ENCODE measurements around the gene LENG8. TPM values are rescaled to one million over a fixed set of nuclear protein-coding genes. Genes with fewer than 3 reads are reported as not detected.

LENG8 gene
- total RNA-seq, 4 donors from 2014 or later = 154 to 481 (median 360) TPM

DNA sequence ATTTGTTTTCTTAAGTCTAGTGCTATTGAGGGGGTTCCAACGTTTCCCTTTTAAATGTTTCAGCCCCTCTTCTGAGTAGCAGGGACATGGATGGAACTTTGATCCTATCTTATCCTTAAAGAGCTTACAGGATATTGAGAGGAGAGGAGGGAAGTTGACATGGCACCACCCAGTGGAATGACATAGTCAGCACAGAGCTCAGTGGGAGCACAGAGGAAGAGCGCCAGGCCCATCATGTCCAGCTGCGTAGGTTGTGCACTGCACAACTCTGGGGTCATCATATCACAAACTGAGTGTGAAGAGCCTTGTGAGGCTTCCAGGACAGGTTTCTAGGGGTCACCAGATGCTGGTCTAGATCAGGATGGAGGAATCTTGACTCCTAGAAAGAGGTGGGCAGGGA, 28.7 kb downstream of the LENG8 start:
- peak overlapping the region in 1 of 4 donors; percentile 28 for H3K27ac ChIP-seq
- H3K4me3 ChIP-seq = no peak overlapping the region
- TF ChIP-seq POLR2A (IDR thresholded peaks at IDR 0.05) (no peak), CTCF (IDR thresholded peaks at IDR 0.05) (peak in 3 of 6 experiments; percentile 53 to 62 (median 56))
- H3K36me3 ChIP-seq = no peaks in the 10 kb centered on the region
- H3K27me3 ChIP-seq = no peaks in the 10 kb centered on the region
- H3K4me1 ChIP-seq = peaks cover 0 to 9% (median under 1%) of the 10 kb centered on the region in 4 donors
- H3K9me3 ChIP-seq = no peaks in the 10 kb centered on the region
- peak in 1 of 3 donors; percentile 63 for DNase-seq

GRCh38 chr19:54478677-54479266, 29.8 kb downstream of the LENG8 start:
- no peak overlapping the region for H3K27ac ChIP-seq
- peak in 1 of 3 donors; percentile 62 for DNase-seq
- TF ChIP-seq CTCF (IDR thresholded peaks at IDR 0.05) = peak in 5 of 6 experiments; percentile 12 to 51 (median 50)
- TF ChIP-seq POLR2A (IDR thresholded peaks at IDR 0.05) = no peak
- no peaks in the 10 kb centered on the region for H3K27me3 ChIP-seq
- peaks cover 0 to 3% (median 1%) of the 10 kb centered on the region in 4 donors for H3K4me1 ChIP-seq
- no peak overlapping the region for H3K4me3 ChIP-seq
- H3K36me3 ChIP-seq = no peaks in the 10 kb centered on the region
- no peaks in the 10 kb centered on the region for H3K9me3 ChIP-seq

DNA sequence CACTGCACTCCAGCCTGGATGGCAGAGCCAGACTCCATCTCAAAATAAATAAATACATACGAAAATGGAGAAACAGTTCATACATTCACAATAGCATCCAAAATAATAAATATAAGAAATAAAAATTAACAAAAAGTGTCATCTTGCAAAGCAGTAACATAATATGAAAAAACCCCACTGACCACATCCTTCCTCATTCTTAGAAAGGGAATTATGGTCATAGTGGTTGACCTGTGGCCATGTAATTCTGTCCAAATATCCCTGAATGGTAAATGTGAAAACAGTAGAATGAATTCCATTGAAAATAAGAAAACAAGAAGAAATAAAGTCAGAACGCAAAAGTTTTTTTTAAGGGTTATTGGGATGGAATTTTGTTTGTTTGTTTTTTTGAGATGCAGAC, 31.1 kb downstream of the LENG8 start:
- no peaks in the 10 kb centered on the region for H3K9me3 ChIP-seq
- no peak for DNase-seq
- TF ChIP-seq POLR2A (IDR thresholded peaks at IDR 0.05) = no peak
- TF ChIP-seq CTCF (IDR thresholded peaks at IDR 0.05) = no peak
- H3K4me1 ChIP-seq = peaks cover 0 to 3% (median 0%) of the 10 kb centered on the region in 4 donors
- no peaks in the 10 kb centered on the region for H3K36me3 ChIP-seq
- H3K4me3 ChIP-seq = no peak overlapping the region
- H3K27me3 ChIP-seq = no peaks in the 10 kb centered on the region
- no peak overlapping the region for H3K27ac ChIP-seq

DNA sequence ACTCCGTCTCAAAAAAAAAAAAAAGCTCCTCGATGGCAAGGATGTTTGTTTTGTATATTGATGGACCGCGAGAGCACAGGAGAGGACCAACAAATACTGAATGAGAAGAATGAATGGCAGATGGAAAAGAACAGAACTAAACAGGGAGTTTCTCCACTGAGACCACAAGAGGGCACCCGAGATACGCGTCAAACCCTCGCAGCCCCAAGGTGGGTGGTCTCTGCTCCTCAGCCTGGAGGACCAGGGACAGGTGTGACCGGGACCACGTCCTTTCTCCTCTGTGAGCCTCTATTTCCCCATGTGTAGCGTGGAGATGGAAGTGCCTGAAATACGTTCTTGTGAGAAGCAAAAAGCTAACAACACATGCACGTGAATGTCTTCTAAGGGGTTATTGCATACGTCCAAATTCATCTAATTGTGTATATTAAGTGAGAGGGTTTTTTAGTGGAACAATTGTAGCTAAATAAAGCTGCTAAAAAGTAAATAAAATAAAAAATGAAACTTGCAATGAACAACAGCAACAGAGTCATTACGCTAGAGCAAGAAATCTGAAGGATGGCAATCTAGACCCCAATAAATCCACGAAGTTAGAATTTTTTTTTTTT, 32.4 kb downstream of the LENG8 start:
- Histone ChIP-seq H3K4me3 (no peak overlapping the region), H3K27ac (no peak overlapping the region), H3K9me3 (no peaks in the 10 kb centered on the region), H3K36me3 (no peaks in the 10 kb centered on the region), H3K4me1 (peaks cover 0 to 3% (median 0%) of the 10 kb centered on the region in 4 donors), H3K27me3 (no peaks in the 10 kb centered on the region)
- peak in 1 of 3 donors; percentile 55 for DNase-seq
- peak in 3 of 6 experiments; percentile 44 to 65 (median 52) for TF ChIP-seq CTCF (IDR thresholded peaks at IDR 0.05)
- no peak for TF ChIP-seq POLR2A (IDR thresholded peaks at IDR 0.05)

GRCh38 chr19:54482889-54483288, 33.9 kb downstream of the LENG8 start:
- no peak overlapping the region for H3K4me3 ChIP-seq
- H3K9me3 ChIP-seq = no peaks in the 10 kb centered on the region
- H3K36me3 ChIP-seq = no peaks in the 10 kb centered on the region
- H3K27ac ChIP-seq = no peak overlapping the region
- no peaks in the 10 kb centered on the region for H3K27me3 ChIP-seq
- DNase-seq = no peak
- no peak for TF ChIP-seq POLR2A (IDR thresholded peaks at IDR 0.05)
- H3K4me1 ChIP-seq = peaks cover 0 to 3% (median 0%) of the 10 kb centered on the region in 4 donors

- Histone ChIP-seq H3K27me3 (no peaks in the 10 kb centered on the region), H3K9me3 (no peaks in the 10 kb centered on the region)
Measured at GRCh38 chr19:54484451-54484850, 35.5 kb downstream of the LENG8 start.

More at GRCh38 chr19:54484451-54484850, 35.5 kb downstream of the LENG8 start:
- TF ChIP-seq POLR2A (IDR thresholded peaks at IDR 0.05) (no peak), CTCF (IDR thresholded peaks at IDR 0.05) (no peak)
- Histone ChIP-seq H3K27ac (no peak overlapping the region), H3K4me3 (no peak overlapping the region), H3K36me3 (no peaks in the 10 kb centered on the region), H3K4me1 (peaks cover 0 to 3% (median 0%) of the 10 kb centered on the region in 4 donors)
- DNase-seq = no peak

Data from Peyer's patch (tissue), 4 donors.